Endodermal cell (in vitro differentiated cells): ENCODE data around the gene CACNA1A. TPM values are rescaled to one million over a fixed set of nuclear protein-coding genes. Genes with fewer than 3 reads are reported as not detected.

Experiments used
- DNase-seq: peaks from one replicate; pipeline ENCODE4 v3.0.0-alpha.2; 2017
- H3K27ac ChIP-seq: 2 replicates; pipeline ENCODE4 v1.5.1; 2013; ENCODE audit warnings: mild to moderate bottlenecking, low read depth, low read length, moderate library complexity
- H3K27me3 ChIP-seq: 2 replicates; pipeline ENCODE4 v1.6.1; 2013; ENCODE audit warnings: mild to moderate bottlenecking, low read length, moderate library complexity; ENCODE audit not compliant: insufficient read depth, control insufficient read depth, poor library complexity, severe bottlenecking
- H3K36me3 ChIP-seq: 2 replicates; pipeline ENCODE4 v1.7.0; 2013; ENCODE audit warnings: mild to moderate bottlenecking, low read length, moderate library complexity; ENCODE audit not compliant: control insufficient read depth, insufficient read depth
- H3K4me1 ChIP-seq: one replicate; pipeline ENCODE4 v1.7.0; 2013; ENCODE audit warnings: low read length; ENCODE audit not compliant: control insufficient read depth, insufficient read depth
- H3K4me3 ChIP-seq: 2 replicates; pipeline ENCODE4 v1.5.1; 2013; ENCODE audit warnings: mild to moderate bottlenecking, low read length, moderate library complexity
- H3K9ac ChIP-seq: 2 replicates; pipeline ENCODE4 v1.6.1; 2013; ENCODE audit warnings: mild to moderate bottlenecking, low read length, moderate library complexity; ENCODE audit not compliant: poor library complexity, severe bottlenecking; ENCODE audit errors: extremely low read depth
- H3K9me3 ChIP-seq: 2 replicates; pipeline ENCODE4 v1.6.1; 2013; ENCODE audit warnings: mild to moderate bottlenecking, low read length, moderate library complexity; ENCODE audit not compliant: control insufficient read depth
- H3K27ac Mint-ChIP-seq: 2 replicates; pipeline ENCODE4 v1.8.0; 2020; ENCODE audit warnings: mixed read lengths
- H3K27me3 Mint-ChIP-seq: 2 replicates; pipeline ENCODE4 v1.8.0; 2021; ENCODE audit warnings: mild to moderate bottlenecking, mixed read lengths; ENCODE audit not compliant: insufficient read depth
- H3K36me3 Mint-ChIP-seq: 2 replicates; pipeline ENCODE4 v1.8.0; 2020; ENCODE audit warnings: low read depth, mixed read lengths
- H3K4me1 Mint-ChIP-seq: 2 replicates; pipeline ENCODE4 v1.8.0; 2020; ENCODE audit warnings: mixed read lengths
- H3K4me3 Mint-ChIP-seq: 2 replicates; pipeline ENCODE4 v1.8.0; 2020; ENCODE audit warnings: mild to moderate bottlenecking, moderate library complexity, mixed read lengths
- H3K9me3 Mint-ChIP-seq: 2 replicates; pipeline ENCODE4 v1.8.0; 2020; ENCODE audit warnings: mild to moderate bottlenecking, mixed read lengths
- CTCF ChIP-seq: fragments of 200-600 bp; sonication (generic); conservative IDR thresholded peaks from 2 replicates; pipeline ENCODE4 v1.5.0; 2021; ENCODE audit warnings: antibody characterized with exemption, mild to moderate bottlenecking
- WGBS, 2 experiments: methylation state at CpG; one replicate each; pipeline versions ENCODE4 v1.1.5 to v1.1.7; 2013; ENCODE audit warnings: missing lambda C conversion rate in 2 of 2, mixed read lengths in 1 of 2; ENCODE audit not compliant: insufficient coverage in 1 of 2, insufficient read length in 1 of 2; 5-methylcytosine and 5-hydroxymethylcytosine counted together
- total RNA-seq, 2 donors: library from RNA; stranded (reverse); fragmentation: NEBNext Ultra II Directional in 1 of 2; extraction: Animal tissue kit (Norgen Biotek cat#: 25700) in 1 of 2; gene quantifications; 2 replicates in 1 of 2; 3 replicates in 1 of 2; pipeline ENCODE4 v1.2.1, GENCODE V29; 2021

The CACNA1A gene
- total RNA-seq, 2 donors from 2014 or later = 8.0 to 10.6 TPM

GRCh38 chr19:13214036-13214730, 292.1 kb downstream of the CACNA1A start:
- Histone ChIP-seq H3K9ac (no peak overlapping the region), H3K27ac (no peak overlapping the region), H3K4me3 (no peak overlapping the region), H3K4me1 (peaks cover 4% of the 10 kb centered on the region), H3K27me3 (no peaks in the 10 kb centered on the region), H3K9me3 (no peaks in the 10 kb centered on the region), H3K36me3 (no peaks in the 10 kb centered on the region)
- H3K4me3 Mint-ChIP-seq = no peak overlapping the region
- no peaks in the 10 kb centered on the region for H3K9me3 Mint-ChIP-seq
- DNase-seq = peak; percentile 43
- H3K4me1 Mint-ChIP-seq = peaks cover 11% of the 10 kb centered on the region
- no peak overlapping the region for H3K27ac Mint-ChIP-seq
- H3K36me3 Mint-ChIP-seq = no peaks in the 10 kb centered on the region
- WGBS, 2 experiments = 90 to 93% methylated on average over 14 to 19 of the region's 19 CpGs
- TF ChIP-seq CTCF = no peak
- H3K27me3 Mint-ChIP-seq = no peaks in the 10 kb centered on the region

GRCh38 chr19:13212759-13213330, 293.4 kb downstream of the CACNA1A start:
- DNase-seq = peak; percentile 91
- Histone ChIP-seq H3K27me3 (no peaks in the 10 kb centered on the region), H3K9me3 (no peaks in the 10 kb centered on the region), H3K27ac (no peak overlapping the region), H3K9ac (no peak overlapping the region), H3K4me3 (no peak overlapping the region), H3K4me1 (peaks cover 4% of the 10 kb centered on the region), H3K36me3 (no peaks in the 10 kb centered on the region)
- Mint-ChIP-seq H3K4me3 (no peak overlapping the region), H3K36me3 (no peaks in the 10 kb centered on the region), H3K27me3 (no peaks in the 10 kb centered on the region), H3K9me3 (no peaks in the 10 kb centered on the region), H3K27ac (no peak overlapping the region), H3K4me1 (peaks cover 11% of the 10 kb centered on the region)
- 73 to 100% methylated on average over 1 to 6 of the region's 7 CpGs for WGBS, 2 experiments
- TF ChIP-seq CTCF = peak; percentile 79

GRCh38 chr19:13211426-13212308, 294.6 kb downstream of the CACNA1A start:
- Histone ChIP-seq H3K4me1 (no peaks in the 10 kb centered on the region), H3K27me3 (no peaks in the 10 kb centered on the region), H3K27ac (no peak overlapping the region), H3K4me3 (no peak overlapping the region), H3K9ac (no peak overlapping the region), H3K9me3 (no peaks in the 10 kb centered on the region), H3K36me3 (no peaks in the 10 kb centered on the region)
- H3K27me3 Mint-ChIP-seq = no peaks in the 10 kb centered on the region
- H3K9me3 Mint-ChIP-seq = no peaks in the 10 kb centered on the region
- WGBS, 2 experiments = 91 to 97% methylated on average over 6 to 15 of the region's 16 CpGs
- DNase-seq = peak; percentile 41
- H3K36me3 Mint-ChIP-seq = no peaks in the 10 kb centered on the region
- H3K27ac Mint-ChIP-seq = peak overlapping the region; percentile 61
- peaks cover 2% of the 10 kb centered on the region for H3K4me1 Mint-ChIP-seq
- H3K4me3 Mint-ChIP-seq = no peak overlapping the region
- TF ChIP-seq CTCF = no peak
